HEK293 (cell line): ENCODE data around the gene PURB.

Experiments used
- CTCF ChIP-seq: fragments of 450-650 bp; formaldehyde crosslinking; IDR thresholded peaks from 2 replicates; pipeline ENCODE4 v1.5.1; 2016; ENCODE audit warnings: missing biosample characterization, missing genetic modification characterization
- EGR2 ChIP-seq: fragments of 450-650 bp; formaldehyde crosslinking; IDR thresholded peaks from 2 replicates; pipeline ENCODE4 v1.5.1; 2016; ENCODE audit warnings: low read depth, missing biosample characterization, missing genetic modification characterization
- PATZ1 ChIP-seq: fragments of 450-650 bp; formaldehyde crosslinking; IDR thresholded peaks from 2 replicates; pipeline ENCODE4 v1.5.1; 2016; ENCODE audit warnings: missing biosample characterization, missing genetic modification characterization
- REPIN1 ChIP-seq: fragments of 450-650 bp; formaldehyde crosslinking; IDR thresholded peaks from 2 replicates; pipeline ENCODE4 v1.5.1; 2017; ENCODE audit warnings: missing biosample characterization, missing genetic modification characterization, low read depth
- SCRT1 ChIP-seq: fragments of 450-650 bp; formaldehyde crosslinking; IDR thresholded peaks from 2 replicates; pipeline ENCODE4 v1.5.1; 2016; ENCODE audit warnings: missing biosample characterization, missing genetic modification characterization, borderline replicate concordance
- ZNF24 ChIP-seq: fragments of 450-650 bp; formaldehyde crosslinking; IDR thresholded peaks from 2 replicates; pipeline ENCODE4 v1.5.1; 2016; ENCODE audit warnings: missing biosample characterization, missing genetic modification characterization
- ZSCAN18 ChIP-seq: fragments of 450-650 bp; formaldehyde crosslinking; IDR thresholded peaks from 2 replicates; pipeline ENCODE4 v1.5.1; 2016; ENCODE audit warnings: missing biosample characterization, missing genetic modification characterization

- no peak for TF ChIP-seq EGR2 (tag by site-specific recombination)
- TF ChIP-seq ZSCAN18 (tag by site-specific recombination): no peak
- TF ChIP-seq CTCF (tag by site-specific recombination): no peak
- no peak for TF ChIP-seq SCRT1 (tag by site-specific recombination)
- TF ChIP-seq PATZ1 (tag by site-specific recombination): no peak
- no peak for TF ChIP-seq ZNF24 (tag by site-specific recombination)
- TF ChIP-seq REPIN1: no peak
Measured at GRCh38 chr7:44899443-44899842, 14.1 kb upstream of the PURB start.
